ENCODE results near the gene RABEP2.
A peak's percentile ranks its signal among the peaks of the same experiment; 100 is the strongest.

RABEP2 gene

DNA sequence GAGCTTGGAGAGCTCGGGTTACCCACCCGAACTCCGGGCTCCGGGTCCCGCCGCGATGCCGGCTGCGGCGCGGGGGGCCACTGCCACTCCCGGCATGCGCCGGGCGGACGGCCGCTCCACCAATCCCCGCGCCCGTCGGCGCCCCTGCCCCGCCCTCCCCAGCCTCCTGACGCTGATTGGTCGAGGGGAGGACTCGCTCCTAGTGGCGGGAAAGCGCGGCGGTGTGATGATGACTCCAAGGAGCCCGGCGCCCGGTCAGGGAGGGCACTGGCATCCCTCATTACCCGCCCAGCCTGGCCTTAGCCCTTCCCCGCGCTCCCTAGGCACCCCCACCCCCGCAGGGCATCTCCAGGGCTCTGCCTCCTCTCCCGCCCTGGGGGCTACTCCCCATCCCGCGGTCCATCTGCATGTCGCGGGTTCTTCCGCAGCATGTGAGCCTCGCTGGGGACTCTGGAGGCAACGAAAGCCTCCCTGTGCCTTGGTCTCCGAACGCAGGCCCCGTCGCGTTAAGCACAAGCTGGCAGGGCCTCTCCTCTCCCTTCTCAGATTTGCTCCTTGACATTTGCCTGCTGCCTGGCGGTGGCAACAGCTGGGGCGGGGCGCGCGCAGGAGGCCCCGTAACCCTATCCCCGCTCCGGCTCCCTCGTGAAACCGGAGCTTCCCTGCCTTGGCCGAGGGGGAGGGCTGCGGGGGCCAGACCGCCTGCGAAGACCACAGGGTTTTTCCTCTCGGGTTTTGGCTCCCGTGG, 45.0 kb downstream of the RABEP2 start:
- H3K4me3 ChIP-seq (ENCODE audit: low read length): peak overlapping the region; percentile 91
- peaks cover 13% of the 10 kb centered on the region for H3K79me2 ChIP-seq (ENCODE audit: control insufficient read depth, low read length)
- peak overlapping the region; percentile 96 for H3K4me2 ChIP-seq (ENCODE audit: low read length)
- H3K27me3 ChIP-seq (ENCODE audit: control insufficient read depth, low read length): no peaks in the 10 kb centered on the region
- no peaks in the 10 kb centered on the region for H4K20me1 ChIP-seq (ENCODE audit: control insufficient read depth, insufficient read depth, low read depth, low read length)
- peak overlapping the region; percentile 36 for H3K27ac ChIP-seq (ENCODE audit: low read depth, low read length)
- peaks cover 5% of the 10 kb centered on the region; the same call in 1 of the 2 replicates for H3K9me3 ChIP-seq (ENCODE audit: control insufficient read depth, insufficient read depth, low read length)
- peaks cover 24% of the 10 kb centered on the region for H3K4me1 ChIP-seq (ENCODE audit: control insufficient read depth, low read length)
- TF ChIP-seq, protein P1, sequence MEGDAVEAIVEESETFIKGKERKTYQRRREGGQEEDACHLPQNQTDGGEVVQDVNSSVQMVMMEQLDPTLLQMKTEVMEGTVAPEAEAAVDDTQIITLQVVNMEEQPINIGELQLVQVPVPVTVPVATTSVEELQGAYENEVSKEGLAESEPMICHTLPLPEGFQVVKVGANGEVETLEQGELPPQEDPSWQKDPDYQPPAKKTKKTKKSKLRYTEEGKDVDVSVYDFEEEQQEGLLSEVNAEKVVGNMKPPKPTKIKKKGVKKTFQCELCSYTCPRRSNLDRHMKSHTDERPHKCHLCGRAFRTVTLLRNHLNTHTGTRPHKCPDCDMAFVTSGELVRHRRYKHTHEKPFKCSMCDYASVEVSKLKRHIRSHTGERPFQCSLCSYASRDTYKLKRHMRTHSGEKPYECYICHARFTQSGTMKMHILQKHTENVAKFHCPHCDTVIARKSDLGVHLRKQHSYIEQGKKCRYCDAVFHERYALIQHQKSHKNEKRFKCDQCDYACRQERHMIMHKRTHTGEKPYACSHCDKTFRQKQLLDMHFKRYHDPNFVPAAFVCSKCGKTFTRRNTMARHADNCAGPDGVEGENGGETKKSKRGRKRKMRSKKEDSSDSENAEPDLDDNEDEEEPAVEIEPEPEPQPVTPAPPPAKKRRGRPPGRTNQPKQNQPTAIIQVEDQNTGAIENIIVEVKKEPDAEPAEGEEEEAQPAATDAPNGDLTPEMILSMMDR (IDR thresholded peaks at IDR 0.05; ENCODE audit: low read depth, low read length, poor library complexity, severe bottlenecking): no peak
- TF ChIP-seq EZH2phosphoT487 (IDR thresholded peaks at IDR 0.05; ENCODE audit: borderline replicate concordance, low read length): no peak
- H3F3A ChIP-seq (ENCODE audit: control insufficient read depth, insufficient read depth): no peaks in the 10 kb centered on the region; the same call in 1 of the 2 replicates
- H3K36me3 ChIP-seq (ENCODE audit: control insufficient read depth, low read length): no peaks in the 10 kb centered on the region; the same call in 1 of the 2 replicates
- H3K9me2 ChIP-seq (replicated peaks; ENCODE audit: control insufficient read depth, low read length): no peaks in the 10 kb centered on the region

DNA sequence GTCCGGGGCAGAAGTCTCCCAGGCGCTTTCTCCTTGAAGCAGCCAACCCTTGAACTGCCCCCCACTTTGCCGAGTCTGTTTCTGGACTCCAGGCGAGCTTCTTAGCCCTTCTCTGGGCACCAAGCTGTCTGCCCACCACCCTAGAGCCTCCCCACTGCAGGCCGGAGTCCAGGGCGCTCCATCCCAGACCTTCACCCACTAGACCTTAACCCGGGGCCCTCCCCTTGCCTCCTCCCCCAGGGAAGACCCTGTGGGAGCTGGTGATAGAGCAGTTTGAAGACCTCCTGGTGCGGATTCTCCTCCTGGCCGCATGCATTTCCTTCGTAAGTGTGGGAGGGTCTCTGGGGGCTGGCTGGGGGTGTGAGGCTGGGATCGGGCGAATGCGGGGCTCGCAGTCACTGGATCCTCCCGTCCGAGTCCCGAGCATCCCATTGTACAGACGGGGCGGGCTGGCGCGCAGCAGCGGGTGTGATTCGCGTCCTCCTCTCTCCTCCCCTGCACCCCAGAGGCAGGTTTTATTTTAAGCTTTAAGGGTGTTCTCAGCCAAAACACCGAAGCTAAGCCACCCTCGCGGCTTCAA, 45.7 kb downstream of the RABEP2 start:
- H3K27ac ChIP-seq (ENCODE audit: low read depth, low read length): peak overlapping the region; percentile 36

DNA sequence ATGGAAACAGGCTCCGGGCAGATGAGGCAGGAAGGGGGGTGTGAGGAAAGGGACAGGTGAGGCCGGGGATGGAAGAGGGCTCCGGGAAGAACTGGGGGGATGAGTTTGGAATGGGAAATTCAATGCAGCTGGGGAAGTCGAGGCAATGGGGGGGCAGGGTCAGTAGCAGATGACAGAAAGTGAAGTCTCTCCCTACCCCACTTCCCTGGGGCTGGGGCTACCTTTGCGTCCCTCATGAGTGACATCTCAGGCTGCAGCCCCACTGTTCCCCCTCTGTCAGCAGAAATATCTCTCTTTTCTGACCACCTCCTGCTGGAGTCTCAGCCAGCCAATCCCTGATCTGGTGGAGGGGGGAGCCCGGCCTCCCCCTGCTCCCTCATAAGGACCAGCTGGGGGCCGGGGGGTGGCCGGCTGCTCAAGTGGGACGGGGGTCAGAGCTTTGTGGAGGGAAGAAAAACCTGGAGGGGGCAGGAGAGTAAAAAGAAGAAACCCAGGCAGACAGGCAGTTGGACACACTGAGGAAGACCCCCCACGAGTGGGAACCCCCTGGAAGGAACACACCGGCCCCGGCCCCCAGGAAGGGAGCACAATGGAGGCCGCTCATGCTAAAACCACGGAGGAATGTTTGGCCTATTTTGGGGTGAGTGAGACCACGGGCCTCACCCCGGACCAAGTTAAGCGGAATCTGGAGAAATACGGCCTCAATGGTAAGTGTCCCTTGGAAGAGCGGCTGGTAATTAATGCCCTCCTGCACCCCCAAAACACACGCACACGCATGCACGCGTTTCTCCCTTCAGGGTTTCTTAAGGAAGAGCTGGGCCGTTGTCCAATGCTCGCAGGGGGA, 46.7 kb downstream of the RABEP2 start, which contains the start of gene ATP2A1:
ATP2A1 (plus strand) TSS at position 406 of the 844 bp plus-strand sequence; CDS start at position 590, 184 bp downstream.
- Histone ChIP-seq H3K4me1 (ENCODE audit: control insufficient read depth, low read length) (peaks cover 21% of the 10 kb centered on the region), H3F3A (ENCODE audit: control insufficient read depth, insufficient read depth) (no peaks in the 10 kb centered on the region; the same call in 1 of the 2 replicates), H3K9me2 (replicated peaks; ENCODE audit: control insufficient read depth, low read length) (no peaks in the 10 kb centered on the region), H3K9me3 (ENCODE audit: control insufficient read depth, insufficient read depth, low read length) (peaks cover 5% of the 10 kb centered on the region; the same call in 1 of the 2 replicates), H3K4me3 (ENCODE audit: low read length) (peak within 1 kb of the TSS; percentile 91), H4K20me1 (ENCODE audit: control insufficient read depth, insufficient read depth, low read depth, low read length) (no peaks in the 10 kb centered on the region), H3K36me3 (ENCODE audit: control insufficient read depth, low read length) (peaks cover 12% of the 10 kb centered on the region), H3K27me3 (ENCODE audit: control insufficient read depth, low read length) (no peaks in the 10 kb centered on the region), H3K4me2 (ENCODE audit: low read length) (peak within 1 kb of the TSS; percentile 96), H3K79me2 (ENCODE audit: control insufficient read depth, low read length) (peaks cover 13% of the 10 kb centered on the region), H3K27ac (ENCODE audit: low read depth, low read length) (peak within 1 kb of the TSS; percentile 36)
- TF ChIP-seq EZH2phosphoT487 (IDR thresholded peaks at IDR 0.05; ENCODE audit: borderline replicate concordance, low read length): no peak

More for the DNA sequence above, 45.7 kb downstream of the RABEP2 start:
- TF ChIP-seq EZH2phosphoT487 (IDR thresholded peaks at IDR 0.05; ENCODE audit: borderline replicate concordance, low read length): no peak
- TF ChIP-seq, protein P1 (IDR thresholded peaks at IDR 0.05; ENCODE audit: low read depth, low read length, poor library complexity, severe bottlenecking): no peak
- Histone ChIP-seq H3K4me1 (ENCODE audit: control insufficient read depth, low read length) (peaks cover 24% of the 10 kb centered on the region), H3F3A (ENCODE audit: control insufficient read depth, insufficient read depth) (no peaks in the 10 kb centered on the region; the same call in 1 of the 2 replicates), H3K4me2 (ENCODE audit: low read length) (peak overlapping the region; percentile 96), H3K9me2 (replicated peaks; ENCODE audit: control insufficient read depth, low read length) (no peaks in the 10 kb centered on the region), H3K27me3 (ENCODE audit: control insufficient read depth, low read length) (no peaks in the 10 kb centered on the region), H3K4me3 (ENCODE audit: low read length) (peak overlapping the region; percentile 91), H4K20me1 (ENCODE audit: control insufficient read depth, insufficient read depth, low read depth, low read length) (no peaks in the 10 kb centered on the region), H3K36me3 (ENCODE audit: control insufficient read depth, low read length) (peaks cover 3% of the 10 kb centered on the region), H3K79me2 (ENCODE audit: control insufficient read depth, low read length) (peaks cover 13% of the 10 kb centered on the region), H3K9me3 (ENCODE audit: control insufficient read depth, insufficient read depth, low read length) (peaks cover 5% of the 10 kb centered on the region; the same call in 1 of the 2 replicates)
